Measurements from ENCODE around the gene TOR1AIP1.

DNA sequence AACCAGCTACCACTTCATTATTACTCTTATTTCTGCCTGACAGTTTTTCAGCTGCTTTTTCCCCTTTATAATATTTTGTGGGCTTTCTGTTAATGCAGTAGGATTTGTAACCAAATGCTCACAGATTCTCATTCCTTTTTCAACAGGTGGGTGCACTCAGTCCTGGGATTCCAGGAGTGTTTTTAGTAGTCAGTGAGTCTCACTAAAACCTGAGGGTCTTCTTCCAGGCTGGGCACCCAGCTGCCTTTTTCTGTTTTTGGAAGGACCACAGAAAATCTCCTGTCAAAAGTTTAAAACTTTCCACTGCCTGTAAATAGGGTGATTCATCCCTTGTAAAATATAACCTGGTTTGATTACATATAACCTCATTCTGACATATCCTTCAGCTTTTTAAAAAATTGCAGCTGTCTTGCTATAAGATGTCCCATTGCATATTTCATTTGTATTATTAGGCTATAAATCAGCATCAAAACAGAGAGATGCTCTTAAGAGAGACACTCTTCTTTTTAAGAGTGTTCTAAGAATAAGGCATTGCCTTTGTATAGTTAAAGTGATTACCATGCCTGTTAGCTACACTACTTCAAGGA, 55.7 kb downstream of the TOR1AIP1 start:
- TF ChIP-seq RAD21 (IDR thresholded peaks at IDR 0.05; ENCODE audit: low read depth) (no peak), FOXM1 (IDR thresholded peaks at IDR 0.05; ENCODE audit: borderline replicate concordance, low read depth) (no peak), YY1 (IDR thresholded peaks at IDR 0.05; ENCODE audit: low read depth) (no peak), NFIC (IDR thresholded peaks at IDR 0.05) (no peak), TAF1 (IDR thresholded peaks at IDR 0.05; ENCODE audit: low read depth) (no peak), TCF12 (IDR thresholded peaks at IDR 0.05; ENCODE audit: low read depth) (no peak), TEAD4 (IDR thresholded peaks at IDR 0.05) (no peak), CEBPB (IDR thresholded peaks at IDR 0.05) (no peak), CREB1 (IDR thresholded peaks at IDR 0.05; ENCODE audit: low read depth) (no peak)
- TF ChIP-seq, protein P1, sequence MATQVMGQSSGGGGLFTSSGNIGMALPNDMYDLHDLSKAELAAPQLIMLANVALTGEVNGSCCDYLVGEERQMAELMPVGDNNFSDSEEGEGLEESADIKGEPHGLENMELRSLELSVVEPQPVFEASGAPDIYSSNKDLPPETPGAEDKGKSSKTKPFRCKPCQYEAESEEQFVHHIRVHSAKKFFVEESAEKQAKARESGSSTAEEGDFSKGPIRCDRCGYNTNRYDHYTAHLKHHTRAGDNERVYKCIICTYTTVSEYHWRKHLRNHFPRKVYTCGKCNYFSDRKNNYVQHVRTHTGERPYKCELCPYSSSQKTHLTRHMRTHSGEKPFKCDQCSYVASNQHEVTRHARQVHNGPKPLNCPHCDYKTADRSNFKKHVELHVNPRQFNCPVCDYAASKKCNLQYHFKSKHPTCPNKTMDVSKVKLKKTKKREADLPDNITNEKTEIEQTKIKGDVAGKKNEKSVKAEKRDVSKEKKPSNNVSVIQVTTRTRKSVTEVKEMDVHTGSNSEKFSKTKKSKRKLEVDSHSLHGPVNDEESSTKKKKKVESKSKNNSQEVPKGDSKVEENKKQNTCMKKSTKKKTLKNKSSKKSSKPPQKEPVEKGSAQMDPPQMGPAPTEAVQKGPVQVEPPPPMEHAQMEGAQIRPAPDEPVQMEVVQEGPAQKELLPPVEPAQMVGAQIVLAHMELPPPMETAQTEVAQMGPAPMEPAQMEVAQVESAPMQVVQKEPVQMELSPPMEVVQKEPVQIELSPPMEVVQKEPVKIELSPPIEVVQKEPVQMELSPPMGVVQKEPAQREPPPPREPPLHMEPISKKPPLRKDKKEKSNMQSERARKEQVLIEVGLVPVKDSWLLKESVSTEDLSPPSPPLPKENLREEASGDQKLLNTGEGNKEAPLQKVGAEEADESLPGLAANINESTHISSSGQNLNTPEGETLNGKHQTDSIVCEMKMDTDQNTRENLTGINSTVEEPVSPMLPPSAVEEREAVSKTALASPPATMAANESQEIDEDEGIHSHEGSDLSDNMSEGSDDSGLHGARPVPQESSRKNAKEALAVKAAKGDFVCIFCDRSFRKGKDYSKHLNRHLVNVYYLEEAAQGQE (IDR thresholded peaks at IDR 0.05; ENCODE audit: low read depth), result no peak
- TF ChIP-seq, protein P2, sequence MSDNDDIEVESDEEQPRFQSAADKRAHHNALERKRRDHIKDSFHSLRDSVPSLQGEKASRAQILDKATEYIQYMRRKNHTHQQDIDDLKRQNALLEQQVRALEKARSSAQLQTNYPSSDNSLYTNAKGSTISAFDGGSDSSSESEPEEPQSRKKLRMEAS (IDR thresholded peaks at IDR 0.05), result no peak

Measured in Ishikawa (cell line).